T-helper 17 cell (primary cell): Measurements from ENCODE around the gene ERN1. TPM values are rescaled to one million over a fixed set of nuclear protein-coding genes. Genes with fewer than 3 reads are reported as not detected.

Experiments used
- ATAC-seq: fragments of 150-1000 bp; cut with Tn5 transposase; 2 replicates; pipeline ENCODE4 v1.10.0; 2021; ENCODE audit warnings: mild to moderate bottlenecking, moderate library complexity
- DNase-seq, 3 donors: peaks; one replicate each; pipeline versions ENCODE4 v3.0.0 to v3.0.0-alpha.2; 2020 to 2021
- H3K9me3 ChIP-seq: one replicate; pipeline ENCODE4 v1.7.0; 2013; ENCODE audit warnings: low read length, mild to moderate bottlenecking; ENCODE audit not compliant: control insufficient read depth, poor library complexity, severe bottlenecking
- H3K27ac Mint-ChIP-seq: one replicate; pipeline ENCODE4 v1.8.0; 2022; ENCODE audit warnings: mild to moderate bottlenecking, moderate library complexity, mixed read lengths
- H3K27me3 Mint-ChIP-seq: one replicate; pipeline ENCODE4 v1.8.0; 2022; ENCODE audit warnings: mixed read lengths
- H3K36me3 Mint-ChIP-seq: one replicate; pipeline ENCODE4 v1.8.0; 2022; ENCODE audit warnings: low read depth, mixed read lengths
- H3K4me1 Mint-ChIP-seq: one replicate; pipeline ENCODE4 v1.8.0; 2022; ENCODE audit warnings: mild to moderate bottlenecking, mixed read lengths
- H3K4me3 Mint-ChIP-seq: one replicate; pipeline ENCODE4 v1.8.0; 2022; ENCODE audit warnings: mild to moderate bottlenecking, moderate library complexity, mixed read lengths
- total RNA-seq, 4 donors: library from RNA in 2 of 4; stranded (reverse) in 2 of 4; gene quantifications; one replicate each; pipeline ENCODE4 v1.2.3 and lab custom pipeline; 2022 to 2026

The ERN1 gene
- total RNA-seq, 2 donors from 2014 or later = 185 to 196 TPM

DNA sequence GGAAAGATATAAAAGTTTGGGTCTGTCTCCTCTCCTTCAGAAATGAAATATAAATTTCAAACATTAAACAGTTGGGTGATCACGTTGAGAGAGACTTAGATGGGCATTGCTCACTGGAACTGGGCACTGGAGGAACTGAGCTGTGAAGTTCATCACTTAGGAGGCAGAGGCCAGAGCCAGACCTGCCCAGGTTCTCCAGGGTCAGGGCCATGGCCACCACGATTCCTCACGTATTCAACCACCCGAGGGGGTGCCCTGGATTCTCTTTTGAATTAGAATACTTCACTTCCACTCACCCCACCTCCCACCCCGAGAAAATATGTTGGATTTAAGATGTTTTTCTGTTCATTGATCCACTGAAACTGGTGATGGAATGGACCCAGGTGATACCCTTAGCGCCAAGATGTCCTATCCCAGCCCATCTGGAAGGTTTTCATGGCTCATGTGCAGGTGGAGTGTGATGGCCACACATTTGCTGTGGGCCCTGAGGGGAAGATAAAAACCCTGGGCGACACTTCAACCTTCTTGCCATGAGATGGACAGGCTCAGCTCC lies 125.7 kb downstream of the ERN1 start:
- no peaks in the 10 kb centered on the region for H3K27me3 Mint-ChIP-seq
- H3K27ac Mint-ChIP-seq = peak overlapping the region; percentile 72
- H3K36me3 Mint-ChIP-seq = no peaks in the 10 kb centered on the region
- peaks cover 38% of the 10 kb centered on the region for H3K4me1 Mint-ChIP-seq
- no peak for DNase-seq
- no peak for ATAC-seq
- no peaks in the 10 kb centered on the region for H3K9me3 ChIP-seq
- H3K4me3 Mint-ChIP-seq = no peak overlapping the region

DNA sequence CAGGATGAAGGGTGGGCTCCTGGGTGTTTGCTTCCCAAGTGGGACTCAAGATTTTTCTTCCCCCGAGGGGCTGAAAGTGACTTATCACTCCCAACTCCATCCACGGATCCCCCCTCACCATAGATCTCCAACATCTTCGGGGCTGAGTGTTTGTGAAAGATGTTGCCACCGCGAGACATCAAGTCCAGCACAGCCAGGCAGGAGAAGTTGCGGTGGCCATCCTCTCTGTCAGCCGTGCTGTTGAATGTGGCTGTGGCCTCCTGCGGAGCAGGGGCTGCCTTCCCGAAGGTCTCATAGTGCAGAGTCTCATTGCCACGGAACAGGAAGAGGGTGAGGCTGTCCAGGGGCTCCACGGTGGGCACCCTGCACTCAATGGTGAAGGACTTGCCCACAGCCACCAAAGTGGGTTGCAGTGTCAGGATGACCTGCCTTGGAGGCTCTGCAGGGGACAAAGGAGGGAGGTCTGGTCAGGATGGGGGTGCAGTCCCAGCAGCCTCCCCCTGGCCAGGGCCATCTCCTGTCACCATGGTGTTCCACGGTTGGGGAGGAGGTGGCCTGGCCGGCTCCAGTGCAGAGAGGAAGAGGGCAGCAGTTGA lies 126.3 kb downstream of the ERN1 start:
- ATAC-seq (no peak), DNase-seq (no peak)
- Mint-ChIP-seq H3K4me1 (peaks cover 39% of the 10 kb centered on the region), H3K27ac (peak overlapping the region; percentile 59), H3K36me3 (no peaks in the 10 kb centered on the region), H3K27me3 (no peaks in the 10 kb centered on the region), H3K4me3 (no peak overlapping the region)
- no peaks in the 10 kb centered on the region for H3K9me3 ChIP-seq

DNA sequence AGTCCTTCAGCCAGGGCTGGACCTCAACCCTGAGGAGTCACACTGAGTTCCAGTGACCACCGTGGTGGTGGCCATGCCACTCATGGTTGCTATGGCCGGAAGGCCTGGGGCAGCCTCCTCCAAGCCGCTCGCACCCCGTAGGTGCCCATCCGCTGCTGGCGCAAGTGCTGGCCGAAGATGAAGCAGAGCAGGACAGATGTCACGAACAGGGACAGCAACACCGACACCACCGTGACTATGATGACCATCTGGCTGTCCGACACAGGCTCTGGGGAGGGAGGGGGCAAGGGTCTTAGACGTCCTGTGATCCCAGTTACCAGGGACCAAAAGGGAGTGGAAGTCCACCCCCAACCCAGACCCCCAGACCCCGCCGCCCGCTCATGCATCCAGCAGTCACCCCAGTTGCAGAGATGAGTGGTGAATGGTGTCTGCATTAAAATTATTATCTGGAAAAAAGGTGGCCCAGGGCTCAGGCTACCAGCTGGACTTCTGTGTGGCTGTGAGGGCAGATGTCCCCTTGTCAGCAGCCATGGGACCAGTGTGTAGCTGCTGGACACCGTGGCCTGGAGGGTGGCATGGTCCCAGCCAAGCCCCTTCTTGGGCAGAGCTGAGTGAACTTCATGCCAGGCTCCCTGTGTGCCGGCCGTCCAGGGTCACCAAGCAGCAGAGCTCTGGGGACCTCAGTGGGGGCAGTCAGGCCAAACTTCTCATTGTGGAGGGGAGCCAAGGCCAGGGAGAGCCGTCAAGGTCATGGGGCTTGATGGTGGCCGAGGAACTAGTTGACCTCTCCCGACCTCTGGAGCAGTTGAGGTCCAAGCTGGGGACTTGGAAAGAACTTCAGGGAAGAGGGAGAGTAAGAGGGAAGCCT lies 127.1 kb downstream of the ERN1 start:
- H3K9me3 ChIP-seq = no peaks in the 10 kb centered on the region
- ATAC-seq (no peak), DNase-seq (no peak)
- Mint-ChIP-seq H3K27me3 (no peaks in the 10 kb centered on the region), H3K27ac (peak overlapping the region; percentile 59), H3K4me1 (peaks cover 39% of the 10 kb centered on the region), H3K4me3 (no peak overlapping the region), H3K36me3 (no peaks in the 10 kb centered on the region)

DNA sequence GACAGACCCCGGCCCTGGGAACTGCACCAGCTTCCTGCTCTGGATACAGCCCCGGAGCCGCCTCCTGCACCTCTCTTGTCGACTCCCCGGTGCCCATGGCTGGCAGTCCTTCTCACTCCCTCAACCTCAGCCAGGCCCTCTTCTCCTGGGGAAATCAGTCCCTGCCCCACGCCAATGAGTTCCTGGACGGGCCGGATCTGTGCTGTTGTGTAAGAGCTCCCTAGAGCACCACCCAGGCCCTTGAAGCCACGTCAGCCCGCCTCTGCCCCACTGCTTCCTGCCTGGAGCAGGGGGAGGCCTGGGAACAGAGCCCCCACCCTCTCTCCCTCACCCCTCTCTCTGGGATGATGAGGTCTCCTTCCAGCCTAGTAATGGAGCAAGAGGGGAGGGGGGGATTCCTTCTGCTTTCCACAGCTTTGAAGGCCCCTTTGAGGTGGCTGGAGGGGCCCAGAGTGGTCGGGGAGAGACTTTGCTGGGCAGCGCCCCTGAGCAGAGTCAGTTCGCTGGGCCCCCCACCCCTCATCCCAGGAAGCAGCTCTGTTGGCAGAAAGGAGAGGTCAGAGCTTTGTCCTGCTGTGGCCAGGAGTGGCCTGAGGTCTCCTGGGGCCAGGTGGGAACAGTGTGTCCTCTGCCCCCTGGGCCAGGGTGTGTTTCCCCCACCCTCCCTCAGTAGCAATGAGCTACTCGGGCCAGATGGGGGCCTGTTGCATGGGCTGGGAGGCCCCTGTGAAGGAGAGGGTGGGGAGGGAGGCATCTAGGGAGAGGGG lies 128.0 kb downstream of the ERN1 start:
- no peaks in the 10 kb centered on the region for H3K27me3 Mint-ChIP-seq
- ATAC-seq (no peak), DNase-seq (no peak)
- H3K9me3 ChIP-seq = no peaks in the 10 kb centered on the region
- H3K27ac Mint-ChIP-seq = peak overlapping the region; percentile 59
- peaks cover 42% of the 10 kb centered on the region for H3K4me1 Mint-ChIP-seq
- H3K36me3 Mint-ChIP-seq = peaks cover 2% of the 10 kb centered on the region
- no peak overlapping the region for H3K4me3 Mint-ChIP-seq

DNA sequence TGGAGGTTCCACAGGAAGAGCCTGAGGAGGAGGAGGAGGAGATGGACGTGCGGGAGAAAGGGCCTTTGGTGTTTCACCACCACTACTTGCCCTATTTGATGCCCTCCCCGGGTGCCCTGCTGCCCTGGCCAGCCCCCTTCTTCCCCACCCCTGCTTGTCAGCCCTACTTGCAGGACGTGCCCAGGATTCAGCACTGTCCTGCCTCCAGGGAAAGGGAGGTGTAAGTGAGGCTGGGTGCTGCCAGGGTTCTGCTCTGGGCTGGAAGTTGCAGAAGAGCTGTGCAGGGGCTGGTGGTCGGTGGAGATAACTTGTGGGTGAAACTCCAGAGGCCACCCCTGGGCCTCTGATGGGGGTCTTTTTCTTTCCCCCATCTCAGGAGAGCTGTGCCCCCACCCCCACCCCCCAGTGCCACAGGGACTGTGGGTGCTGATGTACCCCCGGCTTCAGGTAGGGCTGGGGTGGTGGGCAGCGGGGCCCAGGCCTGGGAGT lies 128.8 kb downstream of the ERN1 start:
- no peaks in the 10 kb centered on the region for H3K9me3 ChIP-seq
- Mint-ChIP-seq H3K27ac (peak overlapping the region; percentile 89), H3K36me3 (peaks cover 2% of the 10 kb centered on the region), H3K4me3 (no peak overlapping the region), H3K4me1 (peaks cover 46% of the 10 kb centered on the region), H3K27me3 (no peaks in the 10 kb centered on the region)
- ATAC-seq (no peak), DNase-seq (no peak)

DNA sequence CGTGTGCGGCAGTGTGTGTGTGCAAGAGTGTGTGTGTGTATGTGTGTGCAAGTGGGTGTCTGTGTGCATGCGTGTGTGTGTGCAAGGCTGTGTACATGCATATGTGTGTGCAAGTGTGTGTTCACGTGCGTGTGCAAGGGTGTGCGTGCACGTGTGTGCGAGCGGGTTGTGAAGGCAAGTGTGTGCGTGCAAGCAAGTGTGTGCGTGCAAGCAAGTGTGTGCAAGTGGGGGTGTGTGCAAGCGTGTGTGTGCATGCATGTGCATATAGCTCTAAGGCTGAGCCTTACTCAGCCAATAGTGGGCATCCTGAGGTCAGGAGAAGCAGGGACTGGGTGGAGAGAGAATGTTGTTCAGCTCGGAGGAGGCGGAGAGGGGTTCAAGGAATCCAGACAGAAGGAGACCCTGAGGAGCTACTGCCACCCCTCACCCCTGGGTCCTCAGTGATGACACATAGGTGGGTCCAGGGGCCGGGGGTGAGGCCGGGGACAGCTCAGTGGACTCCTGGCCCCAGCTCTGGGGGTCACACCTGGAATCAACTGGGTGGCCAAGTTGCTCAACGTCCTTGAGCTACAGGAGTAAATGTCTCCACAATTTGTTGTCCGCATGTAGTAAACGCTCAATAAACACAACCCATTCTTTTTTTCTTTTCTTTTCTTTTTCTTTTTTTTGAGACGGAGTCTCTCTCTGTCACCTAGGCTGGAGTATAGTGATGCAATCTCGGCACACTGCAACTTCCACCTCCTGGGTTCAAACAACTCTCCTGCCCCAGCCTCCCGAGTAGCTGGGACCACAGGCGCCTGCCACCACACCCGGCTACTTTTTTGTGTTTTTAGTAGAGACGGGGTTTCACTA lies 130.0 kb downstream of the ERN1 start:
- Mint-ChIP-seq H3K27ac (peak overlapping the region; percentile 89), H3K4me3 (peak overlapping the region; percentile 95), H3K4me1 (peaks cover 46% of the 10 kb centered on the region), H3K27me3 (no peaks in the 10 kb centered on the region), H3K36me3 (peaks cover 2% of the 10 kb centered on the region)
- ATAC-seq = no peak
- no peaks in the 10 kb centered on the region for H3K9me3 ChIP-seq
- DNase-seq = no peak

DNA sequence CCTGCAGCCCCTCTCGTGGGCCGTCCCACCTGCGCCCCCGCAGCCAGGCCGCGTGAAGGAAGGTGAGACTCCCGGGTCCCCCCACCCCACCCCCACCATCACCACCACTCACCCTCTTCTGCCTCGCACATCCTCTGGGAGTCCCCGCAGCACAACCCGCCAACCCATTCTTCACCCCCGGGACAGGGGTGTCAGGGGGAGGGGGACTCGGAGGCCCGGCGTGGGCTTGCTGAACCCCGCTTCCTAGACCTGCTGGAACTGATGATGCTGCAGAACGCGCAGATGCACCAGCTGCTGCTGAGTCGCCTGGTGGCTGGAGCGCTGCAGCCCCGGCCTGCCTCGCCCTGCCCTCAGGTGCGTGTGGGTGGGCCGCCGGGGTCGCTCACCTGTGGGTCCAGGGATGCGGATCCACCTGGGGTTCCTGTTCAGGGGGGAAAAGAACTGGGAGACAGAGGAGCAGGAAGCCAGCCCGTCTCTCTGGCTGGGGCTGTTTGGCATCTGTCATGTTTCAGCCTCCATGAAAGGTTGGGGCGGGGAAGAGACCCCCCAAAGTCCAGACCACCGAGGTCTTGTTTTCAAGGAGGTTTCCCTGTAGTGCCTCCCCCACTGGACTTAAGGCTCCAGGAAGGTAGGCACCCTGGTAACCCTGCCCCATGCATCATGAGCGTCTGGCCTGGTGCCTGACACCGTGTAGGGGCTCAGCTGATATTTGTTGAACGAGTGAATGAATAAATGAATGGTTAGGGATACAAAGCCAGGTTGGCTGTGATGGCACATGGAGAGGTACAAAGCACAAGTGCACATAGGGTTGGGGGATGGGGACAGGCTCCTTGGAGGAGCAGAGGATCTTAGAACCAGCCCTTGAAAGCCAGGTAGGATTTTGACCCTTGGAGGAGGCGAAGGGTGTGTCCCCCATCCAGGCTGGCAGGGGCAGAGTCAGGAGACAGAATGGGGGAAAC lies 130.9 kb downstream of the ERN1 start:
- peaks cover 2% of the 10 kb centered on the region for H3K36me3 Mint-ChIP-seq
- H3K9me3 ChIP-seq = no peaks in the 10 kb centered on the region
- H3K4me3 Mint-ChIP-seq = peak overlapping the region; percentile 95
- ATAC-seq (peak; percentile 55), DNase-seq (peak in 1 of 3 donors; percentile 48)
- H3K27me3 Mint-ChIP-seq = no peaks in the 10 kb centered on the region
- peaks cover 49% of the 10 kb centered on the region for H3K4me1 Mint-ChIP-seq
- H3K27ac Mint-ChIP-seq = peak overlapping the region; percentile 89

DNA sequence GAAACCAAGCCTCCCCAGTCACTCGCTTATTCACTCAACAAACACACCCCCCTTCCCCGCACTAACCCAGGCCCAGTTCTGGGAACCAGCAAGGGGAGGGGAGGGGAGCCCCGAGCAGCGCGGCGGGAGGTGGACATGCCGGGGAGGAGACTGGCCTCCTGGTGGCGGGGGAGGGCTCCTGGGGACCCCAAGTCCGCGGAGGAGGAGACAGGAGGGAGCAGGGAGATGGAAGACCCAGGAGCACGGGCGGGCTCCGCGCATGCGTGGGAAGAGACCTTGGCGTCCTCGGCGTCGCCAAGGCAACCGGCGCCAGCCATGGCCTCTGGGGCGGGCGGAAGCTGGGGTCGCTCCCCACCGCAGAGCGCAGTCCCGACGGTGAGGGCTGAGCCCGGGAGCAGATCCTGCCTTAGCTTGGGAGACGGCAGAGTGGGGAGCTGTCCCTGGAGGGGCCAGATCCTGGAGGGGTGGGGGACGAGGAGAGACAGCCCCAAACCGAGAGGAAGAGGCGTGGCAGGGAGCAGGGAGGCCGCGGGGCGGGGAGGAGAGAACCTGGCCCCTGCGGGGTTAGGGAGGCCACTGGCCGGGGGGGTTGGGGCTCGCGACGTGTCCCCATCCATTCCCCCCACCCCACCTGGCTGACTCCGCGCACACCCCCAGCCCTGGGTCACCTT lies 131.8 kb downstream of the ERN1 start, which contains the start of gene PRR29:
PRR29 (plus strand) TSS at position 302 of the 671 bp plus-strand sequence; CDS start at position 316, 14 bp downstream.
- peak; percentile 66 to 74 (median 70) for DNase-seq
- ATAC-seq = peak; percentile 72
- Mint-ChIP-seq H3K36me3 (peaks cover 2% of the 10 kb centered on the region), H3K27me3 (no peaks in the 10 kb centered on the region), H3K4me1 (peaks cover 56% of the 10 kb centered on the region), H3K4me3 (peak within 1 kb of the TSS; percentile 95), H3K27ac (peak within 1 kb of the TSS; percentile 89)
- H3K9me3 ChIP-seq = no peaks in the 10 kb centered on the region

DNA sequence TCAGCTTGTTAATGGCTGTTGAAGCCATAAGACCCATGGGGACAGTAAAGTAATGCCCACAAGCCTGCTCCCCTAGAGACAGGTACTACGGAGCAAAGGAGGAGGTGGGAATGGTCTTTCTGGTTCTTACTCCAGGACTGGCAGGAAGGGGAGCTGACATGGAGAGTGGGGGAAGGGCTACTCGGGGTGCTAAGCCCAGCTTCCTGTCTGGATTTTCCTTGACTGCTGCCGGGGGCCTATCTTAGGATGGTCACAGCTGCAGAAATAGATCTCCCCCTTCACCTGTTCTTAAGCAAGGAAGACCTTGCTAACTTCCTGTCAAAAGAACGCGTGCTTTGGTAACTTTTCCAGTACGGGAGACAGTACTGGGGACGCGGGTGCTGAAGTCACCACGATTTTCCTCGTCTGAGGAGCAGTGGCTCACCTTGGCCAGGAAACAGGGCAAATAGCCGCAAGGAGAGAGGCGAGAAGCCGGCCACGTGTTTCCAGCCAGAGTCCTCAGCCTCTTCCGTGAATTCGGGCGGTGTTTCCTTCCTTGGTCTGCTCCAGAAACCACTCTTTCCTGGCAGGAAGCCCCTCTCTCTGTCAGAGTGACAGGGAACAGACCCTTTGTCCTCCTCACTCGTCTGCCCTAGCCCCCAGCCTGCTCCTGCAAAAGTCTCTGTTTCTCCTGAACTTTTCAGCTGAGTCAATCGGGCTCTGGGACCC lies 132.4 kb downstream of the ERN1 start:
- Mint-ChIP-seq H3K36me3 (peaks cover 2% of the 10 kb centered on the region), H3K27me3 (no peaks in the 10 kb centered on the region), H3K4me1 (peaks cover 60% of the 10 kb centered on the region), H3K4me3 (peak overlapping the region; percentile 95), H3K27ac (peak overlapping the region; percentile 89)
- no peak for ATAC-seq
- DNase-seq = no peak
- no peaks in the 10 kb centered on the region for H3K9me3 ChIP-seq

DNA sequence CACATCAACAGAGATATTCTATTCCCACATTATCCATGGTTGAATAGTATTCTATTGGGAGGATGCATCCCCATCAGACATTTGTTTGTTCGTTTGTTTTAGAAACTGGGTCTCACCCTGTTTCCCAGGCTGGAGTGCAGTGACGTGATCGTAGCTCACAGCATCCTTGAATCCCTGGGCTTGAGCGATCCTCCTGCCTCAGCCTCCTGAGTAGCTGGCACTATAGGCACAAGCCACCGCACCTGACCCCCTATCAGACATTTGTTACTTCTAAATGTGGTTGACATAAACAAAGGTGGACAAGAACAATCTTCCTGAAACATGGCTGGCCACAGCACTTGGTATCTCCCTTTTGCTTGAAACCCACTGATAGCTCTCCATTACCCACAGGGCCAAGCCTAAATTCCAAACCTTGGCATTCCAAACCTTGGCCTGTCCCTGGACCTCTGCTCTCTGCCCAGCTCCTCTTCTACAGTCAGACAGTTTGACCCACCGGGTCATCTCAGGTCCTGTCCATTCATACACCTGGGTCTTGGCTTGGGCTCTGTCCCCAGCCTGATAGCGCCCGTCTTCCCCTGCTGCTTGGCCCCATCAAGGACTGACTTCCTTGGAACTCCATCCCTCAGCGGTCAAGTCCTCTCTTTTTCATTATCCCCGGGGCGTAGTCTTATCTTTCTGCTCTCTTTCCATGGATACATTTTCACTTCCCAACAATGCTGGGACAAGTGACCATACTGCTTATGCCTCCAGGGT lies 133.3 kb downstream of the ERN1 start:
- Mint-ChIP-seq H3K4me1 (peaks cover 68% of the 10 kb centered on the region), H3K36me3 (peaks cover 2% of the 10 kb centered on the region), H3K4me3 (peak overlapping the region; percentile 2), H3K27me3 (no peaks in the 10 kb centered on the region), H3K27ac (peak overlapping the region; percentile 89)
- DNase-seq = no peak
- ATAC-seq = no peak
- H3K9me3 ChIP-seq = no peaks in the 10 kb centered on the region
